ENCODE results near the gene TMEM88. TPM values are rescaled to one million over a fixed set of nuclear protein-coding genes. Genes with fewer than 3 reads are reported as not detected.

TMEM88 gene
- total and polyA plus RNA-seq, 2 of the 13 experiments (the other 11 are each of a cell fraction or from before 2014, with no cell fraction given), result 0.31 to 0.66 TPM

DNA sequence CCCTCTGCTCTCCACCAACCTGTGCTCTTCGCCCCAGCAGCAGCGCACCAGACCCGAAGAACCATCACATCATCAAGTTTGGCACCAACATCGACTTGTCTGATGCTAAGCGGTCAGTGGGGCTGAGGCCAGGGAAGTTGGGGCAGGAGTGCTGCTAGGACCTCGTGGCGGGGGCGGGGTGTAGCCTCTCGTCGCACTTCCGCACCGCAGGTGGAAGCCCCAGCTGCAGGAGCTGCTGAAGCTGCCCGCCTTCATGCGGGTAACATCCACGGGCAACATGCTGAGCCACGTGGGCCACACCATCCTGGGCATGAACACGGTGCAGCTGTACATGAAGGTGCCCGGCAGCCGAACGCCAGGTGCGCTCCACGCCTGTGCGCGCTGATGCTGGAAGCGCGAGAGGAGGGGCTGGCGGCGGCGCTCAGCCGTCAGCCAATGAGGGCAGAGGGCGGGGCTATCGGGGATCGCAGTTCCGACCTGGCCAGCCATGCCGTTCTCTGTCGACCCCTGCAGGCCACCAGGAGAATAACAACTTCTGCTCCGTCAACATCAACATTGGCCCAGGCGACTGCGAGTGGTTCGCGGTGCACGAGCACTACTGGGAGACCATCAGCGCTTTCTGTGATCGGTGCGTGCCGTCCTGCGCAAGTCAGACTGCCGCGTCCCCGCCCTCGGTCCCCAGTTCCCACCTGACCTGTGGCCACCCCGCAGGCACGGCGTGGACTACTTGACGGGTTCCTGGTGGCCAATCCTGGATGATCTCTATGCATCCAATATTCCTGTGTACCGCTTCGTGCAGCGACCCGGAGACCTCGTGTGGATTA, 3.2 kb upstream of the TMEM88 start (continued):
- TF ChIP-seq ZFP91 (CRISPR knock-in tag; IDR thresholded peaks at IDR 0.05; ENCODE audit: borderline replicate concordance), result peak; percentile 79; the same call in 1 of the 2 replicates
- TF ChIP-seq, protein P1, sequence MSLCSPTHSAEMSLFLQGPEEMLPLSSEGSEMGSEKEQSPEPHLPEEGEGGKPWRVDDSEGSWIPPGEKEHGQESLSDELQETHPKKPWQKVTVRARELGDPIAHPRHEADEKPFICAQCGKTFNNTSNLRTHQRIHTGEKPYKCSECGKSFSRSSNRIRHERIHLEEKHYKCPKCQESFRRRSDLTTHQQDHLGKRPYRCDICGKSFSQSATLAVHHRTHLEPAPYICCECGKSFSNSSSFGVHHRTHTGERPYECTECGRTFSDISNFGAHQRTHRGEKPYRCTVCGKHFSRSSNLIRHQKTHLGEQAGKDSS (CRISPR knock-in tag; IDR thresholded peaks at IDR 0.05; ENCODE audit: borderline replicate concordance, low read depth), result no peak
- TF ChIP-seq TAF15 (IDR thresholded peaks at IDR 0.05; ENCODE audit: low read depth, low read length, poor library complexity, severe bottlenecking), result no peak
- peak; percentile 82 for TF ChIP-seq FOXO1 (CRISPR knock-in tag; IDR thresholded peaks at IDR 0.05)
- no peak for TF ChIP-seq HNF4A (CRISPR knock-in tag; IDR thresholded peaks at IDR 0.05)
- no peak for TF ChIP-seq CC2D1A (CRISPR knock-in tag; IDR thresholded peaks at IDR 0.05)
- peak; percentile 19; the same call in 1 of the 2 replicates for TF ChIP-seq KDM4B (CRISPR knock-in tag; IDR thresholded peaks at IDR 0.05)
- no peak for TF ChIP-seq KDM6A (CRISPR knock-in tag; IDR thresholded peaks at IDR 0.05; ENCODE audit: low read depth)
- TF ChIP-seq ZNF44 (CRISPR knock-in tag; IDR thresholded peaks at IDR 0.05), result no peak
- TF ChIP-seq, protein P2, sequence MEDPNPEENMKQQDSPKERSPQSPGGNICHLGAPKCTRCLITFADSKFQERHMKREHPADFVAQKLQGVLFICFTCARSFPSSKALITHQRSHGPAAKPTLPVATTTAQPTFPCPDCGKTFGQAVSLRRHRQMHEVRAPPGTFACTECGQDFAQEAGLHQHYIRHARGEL (CRISPR knock-in tag; IDR thresholded peaks at IDR 0.05), result peak; percentile 100
- no peak for TF ChIP-seq RFX1 (IDR thresholded peaks at IDR 0.05)
- TF ChIP-seq, protein P3, sequence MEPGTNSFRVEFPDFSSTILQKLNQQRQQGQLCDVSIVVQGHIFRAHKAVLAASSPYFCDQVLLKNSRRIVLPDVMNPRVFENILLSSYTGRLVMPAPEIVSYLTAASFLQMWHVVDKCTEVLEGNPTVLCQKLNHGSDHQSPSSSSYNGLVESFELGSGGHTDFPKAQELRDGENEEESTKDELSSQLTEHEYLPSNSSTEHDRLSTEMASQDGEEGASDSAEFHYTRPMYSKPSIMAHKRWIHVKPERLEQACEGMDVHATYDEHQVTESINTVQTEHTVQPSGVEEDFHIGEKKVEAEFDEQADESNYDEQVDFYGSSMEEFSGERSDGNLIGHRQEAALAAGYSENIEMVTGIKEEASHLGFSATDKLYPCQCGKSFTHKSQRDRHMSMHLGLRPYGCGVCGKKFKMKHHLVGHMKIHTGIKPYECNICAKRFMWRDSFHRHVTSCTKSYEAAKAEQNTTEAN (CRISPR knock-in tag; conservative IDR thresholded peaks at IDR 0.05), result no peak
- TF ChIP-seq SP4 (CRISPR knock-in tag; IDR thresholded peaks at IDR 0.05), result peak; percentile 75
- TF ChIP-seq FLYWCH1 (CRISPR knock-in tag; IDR thresholded peaks at IDR 0.05), result no peak
- TF ChIP-seq MYPOP (CRISPR knock-in tag; IDR thresholded peaks at IDR 0.05), result no peak
- peak; percentile 49; the same call in 1 of the 2 replicates for TF ChIP-seq EEA1 (CRISPR knock-in tag; IDR thresholded peaks at IDR 0.05; ENCODE audit: borderline replicate concordance)
- 0 out of 2 replicates have a peak, but pooled peaks have one; percentile 28 for TF ChIP-seq SOX5 (CRISPR knock-in tag; IDR thresholded peaks at IDR 0.05; ENCODE audit: borderline replicate concordance)
- TF ChIP-seq ZNF280D (CRISPR knock-in tag; IDR thresholded peaks at IDR 0.05), result no peak
- no peak for TF ChIP-seq SP1 (IDR thresholded peaks at IDR 0.05)
- TF ChIP-seq SP1 (CRISPR knock-in tag; IDR thresholded peaks at IDR 0.05), result peak; percentile 80
- TF ChIP-seq ERF (CRISPR knock-in tag; IDR thresholded peaks at IDR 0.05), result peak; percentile 59
- no peak for TF ChIP-seq HDAC6 (IDR thresholded peaks at IDR 0.05; ENCODE audit: low read depth, low read length)
- no peak for TF ChIP-seq ZNF335 (CRISPR knock-in tag; IDR thresholded peaks at IDR 0.05)

Measured in HepG2 (cell line).